ENCODE results near the gene BUB1B.

The BUB1B gene

GRCh38 chr15:40243126-40243810 is 82.4 kb downstream of the BUB1B start:
- Histone ChIP-seq H3K4me3 (ENCODE audit: low read length) (no peak overlapping the region), H3F3A (ENCODE audit: insufficient read depth, low read length) (no peaks in the 10 kb centered on the region), H3K79me2 (ENCODE audit: low read length) (no peaks in the 10 kb centered on the region), H2AFZ (ENCODE audit: low read length) (no peak overlapping the region), H3K4me2 (ENCODE audit: low read depth, low read length) (no peak overlapping the region), H3K27me3 (replicated peaks; ENCODE audit: insufficient read depth, low read length) (no peaks in the 10 kb centered on the region), H3K9ac (ENCODE audit: low read length) (no peak overlapping the region), H4K20me1 (ENCODE audit: insufficient read depth, low read length) (no peaks in the 10 kb centered on the region), H3K27ac (ENCODE audit: low read length) (no peak overlapping the region), H3K36me3 (replicated peaks; ENCODE audit: insufficient read depth, low read length) (no peaks in the 10 kb centered on the region), H3K9me2 (replicated peaks; ENCODE audit: insufficient read depth, low read length) (no peaks in the 10 kb centered on the region), H3K9me3 (replicated peaks; ENCODE audit: insufficient read depth, low read length) (no peaks in the 10 kb centered on the region), H3K4me1 (ENCODE audit: low read length) (0 out of 2 replicates have a peak, but pooled peaks cover 4% of the 10 kb centered on the region)
- DNase-seq, result no peak
- TF ChIP-seq CTCF (IDR thresholded peaks at IDR 0.05; ENCODE audit: low read length), result no peak
- TF ChIP-seq EZH2phosphoT487 (IDR thresholded peaks at IDR 0.05; ENCODE audit: low read length), result no peak
- TF ChIP-seq EZH2 (optimal IDR thresholded peaks at IDR 0.05; ENCODE audit: low read depth, low read length), result no peak

- Histone ChIP-seq H3K4me3 (ENCODE audit: low read length) (no peak overlapping the region), H2AFZ (ENCODE audit: low read length) (no peak overlapping the region), H3K9me3 (replicated peaks; ENCODE audit: insufficient read depth, low read length) (no peaks in the 10 kb centered on the region), H3K79me2 (ENCODE audit: low read length) (no peaks in the 10 kb centered on the region), H3K9me2 (replicated peaks; ENCODE audit: insufficient read depth, low read length) (no peaks in the 10 kb centered on the region), H3K27me3 (replicated peaks; ENCODE audit: insufficient read depth, low read length) (no peaks in the 10 kb centered on the region), H3K4me1 (ENCODE audit: low read length) (no peaks in the 10 kb centered on the region), H3F3A (ENCODE audit: insufficient read depth, low read length) (no peaks in the 10 kb centered on the region), H3K36me3 (replicated peaks; ENCODE audit: insufficient read depth, low read length) (no peaks in the 10 kb centered on the region), H3K9ac (ENCODE audit: low read length) (no peak overlapping the region), H3K4me2 (ENCODE audit: low read depth, low read length) (no peak overlapping the region), H4K20me1 (ENCODE audit: insufficient read depth, low read length) (no peaks in the 10 kb centered on the region), H3K27ac (ENCODE audit: low read length) (no peak overlapping the region)
- no peak for DNase-seq
- TF ChIP-seq EZH2phosphoT487 (IDR thresholded peaks at IDR 0.05; ENCODE audit: low read length), result no peak
- TF ChIP-seq CTCF (IDR thresholded peaks at IDR 0.05; ENCODE audit: low read length), result no peak
- TF ChIP-seq EZH2 (optimal IDR thresholded peaks at IDR 0.05; ENCODE audit: low read depth, low read length), result no peak
These were observed 84.2 kb downstream of the BUB1B start for GRCh38 chr15:40244961-40245523.

- Histone ChIP-seq H3K27ac (ENCODE audit: low read length) (no peak overlapping the region), H3K4me3 (ENCODE audit: low read length) (no peak overlapping the region), H3K79me2 (ENCODE audit: low read length) (no peaks in the 10 kb centered on the region), H2AFZ (ENCODE audit: low read length) (no peak overlapping the region), H3K36me3 (replicated peaks; ENCODE audit: insufficient read depth, low read length) (no peaks in the 10 kb centered on the region), H3K9me3 (replicated peaks; ENCODE audit: insufficient read depth, low read length) (no peaks in the 10 kb centered on the region), H4K20me1 (ENCODE audit: insufficient read depth, low read length) (no peaks in the 10 kb centered on the region), H3K4me2 (ENCODE audit: low read depth, low read length) (no peak overlapping the region), H3F3A (ENCODE audit: insufficient read depth, low read length) (no peaks in the 10 kb centered on the region), H3K4me1 (ENCODE audit: low read length) (no peaks in the 10 kb centered on the region), H3K9me2 (replicated peaks; ENCODE audit: insufficient read depth, low read length) (no peaks in the 10 kb centered on the region), H3K9ac (ENCODE audit: low read length) (no peak overlapping the region), H3K27me3 (replicated peaks; ENCODE audit: insufficient read depth, low read length) (no peaks in the 10 kb centered on the region)
- DNase-seq, result no peak
- TF ChIP-seq CTCF (IDR thresholded peaks at IDR 0.05; ENCODE audit: low read length) (no peak), EZH2 (optimal IDR thresholded peaks at IDR 0.05; ENCODE audit: low read depth, low read length) (no peak), EZH2phosphoT487 (IDR thresholded peaks at IDR 0.05; ENCODE audit: low read length) (no peak)
These were observed 85.0 kb downstream of the BUB1B start for GRCh38 chr15:40245666-40246450.

Data from MM.1S (cell line).